Spleen (tissue), 11 donors: ENCODE data around the gene CDC42SE1. TPM values are rescaled to one million over a fixed set of nuclear protein-coding genes. Genes with fewer than 3 reads are reported as not detected.

Experiments
- DNase-seq: peaks from one replicate; pipeline ENCODE4 v3.0.0-alpha.2; 2020
- H3K27ac ChIP-seq, 8 donors: fragments of 200-600 bp; sonication (generic) in 7 of 8; 1 replicate in 4 of 8; 2 replicates in 4 of 8; pipeline versions ENCODE4 v1.5.0 to v1.8.0; 2016 to 2021; ENCODE audit warnings: inconsistent platforms in 4 of 8, mild to moderate bottlenecking in 4 of 8, moderate library complexity in 1 of 8
- H3K27me3 ChIP-seq, 7 donors: fragments of 200-600 bp; sonication (generic) in 6 of 7; replicated peaks in 1 of 7; 1 replicate in 4 of 7; 2 replicates in 3 of 7; pipeline versions ENCODE4 v1.5.0 to v1.8.0; 2016 to 2021; ENCODE audit warnings: inconsistent platforms in 3 of 7, mild to moderate bottlenecking in 1 of 7
- H3K36me3 ChIP-seq, 6 donors: fragments of 200-600 bp; sonication (generic) in 5 of 6; 1 replicate in 4 of 6; 2 replicates in 2 of 6; pipeline versions ENCODE4 v1.5.0 to v1.8.0; 2016 to 2021; ENCODE audit warnings: inconsistent platforms in 2 of 6
- H3K4me1 ChIP-seq, 6 donors: fragments of 200-600 bp; sonication (generic) in 5 of 6; 1 replicate in 3 of 6; 2 replicates in 3 of 6; pipeline versions ENCODE4 v1.5.0 to v1.8.0; 2016 to 2021; ENCODE audit warnings: inconsistent platforms in 3 of 6
- H3K4me3 ChIP-seq, 8 donors: fragments of 200-600 bp; sonication (generic) in 7 of 8; 1 replicate in 4 of 8; 2 replicates in 4 of 8; pipeline versions ENCODE4 v1.5.0 to v1.8.0; 2016 to 2021; ENCODE audit warnings: inconsistent platforms in 4 of 8, mild to moderate bottlenecking in 4 of 8, moderate library complexity in 2 of 8
- H3K9me3 ChIP-seq, 8 donors: fragments of 200-600 bp; sonication (generic) in 7 of 8; 1 replicate in 4 of 8; 2 replicates in 4 of 8; pipeline versions ENCODE4 v1.5.0 to v1.8.0; 2016 to 2021; ENCODE audit warnings: inconsistent platforms in 4 of 8
- CTCF ChIP-seq, 11 experiments: fragments of 200-600 bp in 7 of 11; fragments of 450-650 bp in 4 of 11; sonication (generic) in 4 of 11; IDR thresholded peaks in 8 of 11; conservative IDR thresholded peaks in 3 of 11; 1 replicate in 7 of 11; 2 replicates in 4 of 11; pipeline versions ENCODE4 v1.4.0 to v1.8.0; 2016 to 2021; ENCODE audit warnings: antibody characterized with exemption in 11 of 11, inconsistent platforms in 4 of 11, mild to moderate bottlenecking in 1 of 11
- POLR2A ChIP-seq, 3 donors: fragments of 450-650 bp; IDR thresholded peaks; one replicate each; pipeline ENCODE4 v1.5.1; 2017; ENCODE audit warnings: antibody characterized with exemption in 3 of 3, mild to moderate bottlenecking in 1 of 3
- POLR2AphosphoS5 ChIP-seq, 3 donors: sonication (generic); formaldehyde crosslinking; IDR thresholded peaks; one replicate each; pipeline ENCODE4 v1.5.1; 2017; ENCODE audit warnings: antibody characterized with exemption in 3 of 3
- WGBS, 5 donors: extraction: QIAGEN DNeasy Blood & Tissue Kit in 3 of 5; methylation state at CpG; one replicate each; pipeline versions ENCODE4 v1.1.5 to v1.1.7; 2013 to 2018; 5-methylcytosine and 5-hydroxymethylcytosine counted together
- intact Hi-C: fragments of 100-400 bp; cut with DNase I; formaldehyde crosslinking; loops from one replicate; pipeline ENCODE4 v1.15.0; 2023; ENCODE audit warnings: low total_unique reads
- polyA plus RNA-seq, 3 donors: library from polyadenylated mRNA; stranded (reverse); fragments of 200-250 nt; gene quantifications; one replicate each; pipeline ENCODE4 v1.2.1, GENCODE V29; 2013
- small RNA-seq, 4 donors: library from RNA; depleted of rRNA; stranded (forward); fragments of <200 nt; gene quantifications; one replicate each; pipeline ENCODE3, GENCODE V24; 2016
- total RNA-seq, 7 donors: library from RNA; depleted of rRNA in 3 of 7; stranded (reverse); fragments of >200 nt in 3 of 7; fragmentation: NEBNext Ultra II Directional in 4 of 7; extraction: Animal tissue kit (Norgen Biotek cat#: 25700) in 4 of 7; gene quantifications; one replicate each; pipeline versions ENCODE4 v1.1.0 to v1.2.1, GENCODE V29; 2016 to 2021
- donor health status: healthy with polysubstance abuse.
- donor health status: DM: no; HTN: no; CAD: no; lungs with moderate emphysema.
- donor health status: DM: no; HTN: no; CAD: no.
- donor health status: Bipolar disorder and iron deficiency.
- donor health status: healthy.
- donor health status: DM: no; HTN: no; CAD: no.
- donor health status: DM: yes; HTN: yes; CAD: no.

CDC42SE1 gene
- total and polyA plus RNA-seq, 10 donors, result 57.0 to 245 (median 188) TPM

DNA sequence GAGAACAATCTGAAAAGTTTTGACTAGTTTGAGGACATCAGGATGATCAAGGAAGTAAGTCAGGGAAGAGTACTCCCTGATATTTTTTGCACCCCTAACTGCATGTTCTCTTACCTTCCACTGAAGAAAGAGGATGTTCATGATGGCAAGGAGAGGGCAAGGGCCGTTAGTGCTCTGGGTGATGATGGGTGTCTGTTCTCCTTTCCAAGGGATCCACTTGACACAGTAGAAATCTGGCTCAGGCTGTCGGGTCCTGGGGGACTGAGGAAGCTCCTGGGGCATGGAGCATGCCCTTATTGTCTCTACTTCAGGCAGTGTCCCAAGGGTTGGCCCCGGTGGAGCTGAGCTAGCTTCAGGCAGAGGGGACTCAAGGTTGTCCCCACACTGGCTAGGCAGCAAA is 57.4 kb downstream of the CDC42SE1 start:
- Histone ChIP-seq H3K27me3 (no peaks in the 10 kb centered on the region), H3K9me3 (no peaks in the 10 kb centered on the region), H3K36me3 (peaks cover 0 to 56% (median 24%) of the 10 kb centered on the region in 6 donors), H3K4me1 (peaks cover 29 to 86% (median 65%) of the 10 kb centered on the region in 6 donors), H3K4me3 (peak overlapping the region in 1 of 8 donors; percentile 87), H3K27ac (peak overlapping the region in 7 of 8 donors; percentile 64 to 95 (median 86))
- DNase-seq, result no peak
- TF ChIP-seq POLR2A (IDR thresholded peaks at IDR 0.05) (no peak), CTCF (IDR thresholded peaks at IDR 0.05 in 8 of 11, conservative IDR thresholded peaks at IDR 0.05 in 3 of 11) (no peak), POLR2AphosphoS5 (IDR thresholded peaks at IDR 0.05) (no peak)
- 54 to 87% (median 61%) methylated on average over 3 of the region's 3 CpGs for WGBS, 5 donors
- intact Hi-C loops, result no loop called here

DNA sequence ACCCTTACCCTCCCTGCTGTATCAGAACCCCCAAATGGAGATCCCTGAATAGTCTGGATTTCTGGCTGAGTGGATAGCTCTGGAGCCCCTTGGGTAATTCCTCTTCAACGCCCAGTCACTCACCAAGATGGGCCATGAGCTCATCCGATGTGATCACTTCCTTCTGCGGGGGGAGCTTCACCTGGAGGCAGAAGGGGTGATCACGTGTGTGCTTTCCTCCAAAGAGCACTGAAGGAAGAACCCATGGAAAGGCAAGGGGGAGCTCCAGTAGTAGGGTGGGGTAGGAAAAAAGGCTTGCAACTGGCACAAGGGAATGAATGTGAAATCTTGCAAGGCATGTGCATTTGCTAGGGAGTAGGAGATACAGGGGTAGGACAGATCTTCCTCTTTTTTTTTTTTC is 57.8 kb downstream of the CDC42SE1 start:
- DNase-seq, result no peak
- Histone ChIP-seq H3K27me3 (no peaks in the 10 kb centered on the region), H3K27ac (peak overlapping the region in 7 of 8 donors; percentile 64 to 95 (median 86)), H3K36me3 (peaks cover 0 to 61% (median 28%) of the 10 kb centered on the region in 6 donors), H3K9me3 (no peaks in the 10 kb centered on the region), H3K4me1 (peaks cover 25 to 82% (median 60%) of the 10 kb centered on the region in 6 donors), H3K4me3 (peak overlapping the region in 1 of 8 donors; percentile 87)
- 46 to 77% (median 62%) methylated on average over 4 of the region's 4 CpGs for WGBS, 5 donors
- TF ChIP-seq CTCF (IDR thresholded peaks at IDR 0.05 in 8 of 11, conservative IDR thresholded peaks at IDR 0.05 in 3 of 11), result no peak
- TF ChIP-seq POLR2AphosphoS5 (IDR thresholded peaks at IDR 0.05), result no peak
- TF ChIP-seq POLR2A (IDR thresholded peaks at IDR 0.05), result no peak
- intact Hi-C loops, result no loop called here

Small RNAs within 50 kb of the gene (small RNA-seq; reads per million reads assigned to genes)
- 0 to 0.07 (median 0) reads per million in 4 donors for gene RNU6-884P

Other genes starting within 250 kb of the CDC42SE1 start
- 10 to 100 TPM; 43.6 to 72.8 (median 53.7) TPM for gene ARNT, start 183.0 kb downstream of the CDC42SE1 start, total RNA-seq
- gene ARNT, start 183.0 kb downstream of the CDC42SE1 start, polyA plus RNA-seq, result 10 to 100 TPM in 2 of 3 donors, 1 to 10 TPM in 1; 8.3 to 13.7 (median 10.5) TPM
- not detected for gene CTXND2, start 172.5 kb downstream of the CDC42SE1 start, total RNA-seq
- gene CTXND2, start 172.5 kb downstream of the CDC42SE1 start, polyA plus RNA-seq, result not detected
- gene SETDB1, start 133.3 kb downstream of the CDC42SE1 start, total RNA-seq, result 10 to 100 TPM; 50.0 to 82.4 (median 62.7) TPM
- 10 to 100 TPM; 16.9 to 28.0 (median 27.7) TPM for gene SETDB1, start 133.3 kb downstream of the CDC42SE1 start, polyA plus RNA-seq
- 100 to 1,000 TPM in 3 of 7 donors, 10 to 100 TPM in 4; 71.8 to 128 (median 98.1) TPM for gene CERS2, start 84.8 kb downstream of the CDC42SE1 start, total RNA-seq
- gene CERS2, start 84.8 kb downstream of the CDC42SE1 start, polyA plus RNA-seq, result 10 to 100 TPM; 63.4 to 69.9 (median 65.1) TPM
- under 1 TPM in 5 of 7 donors, not detected in 2; 0.13 to 0.92 (median 0.51) TPM for gene ANXA9, start 77.3 kb downstream of the CDC42SE1 start, total RNA-seq
- gene ANXA9, start 77.3 kb downstream of the CDC42SE1 start, polyA plus RNA-seq, result under 1 TPM; 0.12 to 0.32 (median 0.22) TPM
- gene MINDY1, start 52.7 kb downstream of the CDC42SE1 start, total RNA-seq, result 10 to 100 TPM; 23.8 to 51.1 (median 31.4) TPM
- 10 to 100 TPM in 1 of 3 donors, 1 to 10 TPM in 2; 3.3 to 10.4 (median 3.9) TPM for gene MINDY1, start 52.7 kb downstream of the CDC42SE1 start, polyA plus RNA-seq
- 10 to 100 TPM; 15.7 to 22.6 (median 17.7) TPM for gene PRUNE1, start 51.2 kb downstream of the CDC42SE1 start, total RNA-seq
- 10 to 100 TPM in 1 of 3 donors, 1 to 10 TPM in 2; 9.2 to 12.8 (median 9.9) TPM for gene PRUNE1, start 51.2 kb downstream of the CDC42SE1 start, polyA plus RNA-seq
- 1 to 10 TPM in 3 of 7 donors, under 1 TPM in 4; 0.33 to 1.4 (median 0.77) TPM for gene BNIPL, start 23.0 kb downstream of the CDC42SE1 start, total RNA-seq
- gene BNIPL, start 23.0 kb downstream of the CDC42SE1 start, polyA plus RNA-seq, result under 1 TPM; 0.50 to 0.85 (median 0.61) TPM
- 1 to 10 TPM; 1.8 to 5.5 (median 3.4) TPM for gene C1orf56, start 11.9 kb downstream of the CDC42SE1 start, total RNA-seq
- 1 to 10 TPM; 1.4 to 2.8 (median 2.6) TPM for gene C1orf56, start 11.9 kb downstream of the CDC42SE1 start, polyA plus RNA-seq
- 1 to 10 TPM in 4 of 7 donors, under 1 TPM in 3; 0.50 to 2.6 (median 1.1) TPM for gene MLLT11, start 775 bp upstream of the CDC42SE1 start, total RNA-seq
- under 1 TPM; 0.52 to 0.91 (median 0.61) TPM for gene MLLT11, start 775 bp upstream of the CDC42SE1 start, polyA plus RNA-seq
- gene GABPB2, start 11.1 kb upstream of the CDC42SE1 start, total RNA-seq, result 10 to 100 TPM; 12.3 to 22.8 (median 17.5) TPM
- 1 to 10 TPM; 3.0 to 7.1 (median 3.9) TPM for gene GABPB2, start 11.1 kb upstream of the CDC42SE1 start, polyA plus RNA-seq
- gene SEMA6C, start 87.0 kb upstream of the CDC42SE1 start, total RNA-seq, result 1 to 10 TPM; 2.0 to 9.4 (median 4.1) TPM
- gene SEMA6C, start 87.0 kb upstream of the CDC42SE1 start, polyA plus RNA-seq, result 1 to 10 TPM; 3.2 to 5.8 (median 4.4) TPM
- gene TNFAIP8L2, start 97.0 kb upstream of the CDC42SE1 start, total RNA-seq, result 10 to 100 TPM; 26.3 to 48.0 (median 35.3) TPM
- gene TNFAIP8L2, start 97.0 kb upstream of the CDC42SE1 start, polyA plus RNA-seq, result 10 to 100 TPM; 58.8 to 63.4 (median 61.9) TPM
- 10 to 100 TPM in 1 of 7 donors, 1 to 10 TPM in 6; 3.7 to 10.0 (median 4.6) TPM for gene LYSMD1, start 106.3 kb upstream of the CDC42SE1 start, total RNA-seq
- 1 to 10 TPM; 2.5 to 4.8 (median 2.8) TPM for gene LYSMD1, start 106.3 kb upstream of the CDC42SE1 start, polyA plus RNA-seq
- gene SCNM1, start 106.5 kb upstream of the CDC42SE1 start, total RNA-seq, result 10 to 100 TPM; 36.2 to 63.5 (median 41.5) TPM
- 10 to 100 TPM; 64.9 to 96.2 (median 74.6) TPM for gene SCNM1, start 106.5 kb upstream of the CDC42SE1 start, polyA plus RNA-seq
- 1 to 10 TPM in 1 of 7 donors, under 1 TPM in 3, not detected in 3; 0.60 to 2.0 (median 0.86) TPM for gene TMOD4, start 116.4 kb upstream of the CDC42SE1 start, total RNA-seq
- under 1 TPM; 0.44 to 0.99 (median 0.76) TPM for gene TMOD4, start 116.4 kb upstream of the CDC42SE1 start, polyA plus RNA-seq
- 10 to 100 TPM; 23.1 to 37.7 (median 31.5) TPM for gene VPS72, start 130.6 kb upstream of the CDC42SE1 start, total RNA-seq
- 10 to 100 TPM; 24.9 to 43.1 (median 31.0) TPM for gene VPS72, start 130.6 kb upstream of the CDC42SE1 start, polyA plus RNA-seq
- 10 to 100 TPM; 48.0 to 83.6 (median 60.6) TPM for gene PIP5K1A, start 138.9 kb upstream of the CDC42SE1 start, total RNA-seq
- gene PIP5K1A, start 138.9 kb upstream of the CDC42SE1 start, polyA plus RNA-seq, result 10 to 100 TPM; 12.8 to 23.7 (median 16.5) TPM
- 100 to 1,000 TPM in 5 of 7 donors, 10 to 100 TPM in 2; 90.8 to 157 (median 121) TPM for gene PSMD4, start 195.1 kb upstream of the CDC42SE1 start, total RNA-seq
- gene PSMD4, start 195.1 kb upstream of the CDC42SE1 start, polyA plus RNA-seq, result 100 to 1,000 TPM; 149 to 180 (median 156) TPM
- 10 to 100 TPM; 27.3 to 46.6 (median 33.4) TPM for gene ZNF687, start 222.7 kb upstream of the CDC42SE1 start, total RNA-seq
- gene ZNF687, start 222.7 kb upstream of the CDC42SE1 start, polyA plus RNA-seq, result 10 to 100 TPM in 1 of 3 donors, 1 to 10 TPM in 2; 9.1 to 17.7 (median 9.8) TPM